B cell (primary cell): Measurements from ENCODE around the gene KCNG3. TPM values are rescaled to one million over a fixed set of nuclear protein-coding genes. Genes with fewer than 3 reads are reported as not detected.

Experiments
- ATAC-seq: fragments of 200-7000 bp; cut with Tn5 transposase; one replicate; pipeline ENCODE4 v1.10.0; 2021; ENCODE audit warnings: low read depth, mild to moderate bottlenecking, moderate number of reproducible peaks, moderate library complexity
- CTCF ChIA-PET: fragments of 350-600 bp; sonication (Branson Sonifier 250); formaldehyde crosslinking; loops from one replicate; lab custom pipeline; 2021; ENCODE audit warnings: antibody characterized with exemption, inconsistent platforms; lab: Charles Lee
- POLR2A ChIA-PET: fragments of 350-600 bp; sonication (Branson Sonifier 250); formaldehyde crosslinking; loops from one replicate; lab custom pipeline; 2021; ENCODE audit warnings: antibody characterized with exemption; lab: Charles Lee
- DNase-seq: peaks from one replicate; pipeline ENCODE4 v3.0.0; 2013
- H2AFZ ChIP-seq: 2 replicates; pipeline ENCODE4 v1.6.1; 2012; ENCODE audit warnings: mild to moderate bottlenecking, low read depth, low read length; ENCODE audit not compliant: insufficient read depth, poor library complexity, severe bottlenecking
- H3K27ac ChIP-seq, 2 donors: 1 replicate in 1 of 2; 2 replicates in 1 of 2; pipeline ENCODE4 v1.5.1; 2012 to 2013; ENCODE audit warnings: low read length in 2 of 2, mild to moderate bottlenecking in 2 of 2, moderate library complexity in 1 of 2
- H3K27me3 ChIP-seq, 4 experiments: fragments of 200-600 bp in 1 of 4; sonication (generic) in 1 of 4; replicated peaks in 1 of 4; 1 replicate in 2 of 4; 2 replicates in 2 of 4; pipeline versions ENCODE4 v1.6.1 to v1.7.0; 2013 to 2016; ENCODE audit warnings: low read length in 3 of 4, mild to moderate bottlenecking in 2 of 4, mixed read lengths in 1 of 4, moderate library complexity in 1 of 4; ENCODE audit not compliant: insufficient read depth in 4 of 4, control insufficient read depth in 3 of 4; ENCODE audit errors: control extremely low read depth in 1 of 4
- H3K36me3 ChIP-seq, 2 experiments: replicated peaks in 1 of 2; 1 replicate in 1 of 2; 2 replicates in 1 of 2; pipeline versions ENCODE4 v1.6.1 to v1.7.1; 2013; ENCODE audit warnings: low read length in 1 of 2; ENCODE audit not compliant: insufficient read depth in 2 of 2, control insufficient read depth in 1 of 2; ENCODE audit errors: control extremely low read depth in 1 of 2, extremely low read depth in 1 of 2
- H3K4me1 ChIP-seq, 2 donors: fragments of 200-600 bp in 1 of 2; sonication (generic) in 1 of 2; 1 replicate in 1 of 2; 2 replicates in 1 of 2; pipeline versions ENCODE4 v1.5.1 to v1.6.1; 2013 to 2017; ENCODE audit warnings: low read length in 2 of 2; ENCODE audit not compliant: control insufficient read depth in 2 of 2, insufficient read depth in 2 of 2
- H3K4me2 ChIP-seq: replicated peaks from 2 replicates; pipeline ENCODE3; 2012; ENCODE audit warnings: mild to moderate bottlenecking, low read depth, low read length; ENCODE audit not compliant: poor library complexity, severe bottlenecking
- H3K4me3 ChIP-seq, 5 experiments: fragments of 200-600 bp in 1 of 5; sonication (generic) in 1 of 5; 1 replicate in 3 of 5; 2 replicates in 2 of 5; pipeline versions ENCODE4 v1.5.1 to v1.7.0; 2011 to 2016; ENCODE audit warnings: low read length in 4 of 5, mild to moderate bottlenecking in 4 of 5, low read depth in 2 of 5, control low read depth in 1 of 5, moderate library complexity in 1 of 5; ENCODE audit not compliant: insufficient read depth in 1 of 5; ENCODE audit errors: control extremely low read depth in 1 of 5, extremely low read depth in 1 of 5
- H3K79me2 ChIP-seq: fragments of 200-600 bp; sonication (generic); one replicate; pipeline ENCODE4 v1.6.0; 2016; ENCODE audit warnings: low read length; ENCODE audit not compliant: control insufficient read depth, insufficient read depth
- H3K9ac ChIP-seq: fragments of 200-600 bp; sonication (generic); 2 replicates; pipeline ENCODE4 v1.6.1; 2017; ENCODE audit warnings: mild to moderate bottlenecking, low read length, moderate library complexity
- H3K9me3 ChIP-seq, 3 donors: one replicate each; pipeline versions ENCODE4 v1.6.1 to v1.7.1; 2013; ENCODE audit warnings: low read length in 2 of 3; ENCODE audit not compliant: control insufficient read depth in 2 of 3, insufficient read depth in 1 of 3; ENCODE audit errors: control extremely low read depth in 1 of 3
- H4K20me1 ChIP-seq: 2 replicates; pipeline ENCODE4 v1.6.0; 2012; ENCODE audit warnings: mild to moderate bottlenecking, low read length; ENCODE audit not compliant: insufficient read depth, control insufficient read depth, poor library complexity, severe bottlenecking
- H3K27ac Mint-ChIP-seq: one replicate; pipeline ENCODE4 v1.8.0; 2021; ENCODE audit warnings: mixed read lengths
- H3K27me3 Mint-ChIP-seq: one replicate; pipeline ENCODE4 v1.8.0; 2021; ENCODE audit warnings: mixed read lengths
- H3K4me1 Mint-ChIP-seq: one replicate; pipeline ENCODE4 v1.8.0; 2021; ENCODE audit warnings: mixed read lengths
- H3K4me3 Mint-ChIP-seq: one replicate; pipeline ENCODE4 v1.8.0; 2021; ENCODE audit warnings: mixed read lengths
- H3K9me3 Mint-ChIP-seq: one replicate; pipeline ENCODE4 v1.8.0; 2022; ENCODE audit warnings: mixed read lengths; ENCODE audit not compliant: insufficient read depth
- EZH2 ChIP-seq: IDR thresholded peaks from 2 replicates; pipeline ENCODE4 v1.6.1; 2012; ENCODE audit warnings: borderline replicate concordance, low read depth, mild to moderate bottlenecking, moderate library complexity, low read length; ENCODE audit not compliant: insufficient read depth, poor library complexity, severe bottlenecking
- WGBS: methylation state at CpG from one replicate; pipeline ENCODE4 v1.1.5; 2013; ENCODE audit warnings: missing lambda C conversion rate; ENCODE audit not compliant: insufficient coverage; 5-methylcytosine and 5-hydroxymethylcytosine counted together
- intact Hi-C: fragments of 100-400 bp; cut with micrococcal nuclease; formaldehyde crosslinking; loops from one replicate; pipeline ENCODE4 v1.10.0; 2022
- polyA plus RNA-seq: library from polyadenylated mRNA; depleted of rRNA; stranded (reverse); fragments of >200 nt; gene quantifications from 2 replicates; pipeline ENCODE4 v1.2.3, GENCODE V29; 2012
- total RNA-seq, 2 donors: library from RNA; stranded (reverse); fragments of 120-200 nt in 1 of 2; gene quantifications; 1 replicate in 1 of 2; 2 replicates in 1 of 2; pipeline versions ENCODE4 v1.2.3 to v1.2.4, GENCODE V29; 2013 to 2022
- TF ChIP-seq, protein P1 (sequence below): fragments of 200-600 bp; IDR thresholded peaks from one replicate; pipeline ENCODE4 v1.8.0; 2022; ENCODE audit warnings: antibody characterized with exemption, mild to moderate bottlenecking

KCNG3 gene
- total and polyA plus RNA-seq, 2 donors (not counting 1 experiment from before 2014, with no cell fraction given): not detected

GRCh38 chr2:42474765-42475454, 18.9 kb downstream of the KCNG3 start:
- Histone ChIP-seq H3K4me3 (no peak overlapping the region), H4K20me1 (no peaks in the 10 kb centered on the region), H2AFZ (no peak overlapping the region), H3K79me2 (no peaks in the 10 kb centered on the region), H3K27ac (no peak overlapping the region), H3K36me3 (no peaks in the 10 kb centered on the region), H3K4me2 (no peak overlapping the region), H3K4me1 (no peaks in the 10 kb centered on the region), H3K27me3 (no peaks in the 10 kb centered on the region), H3K9me3 (no peaks in the 10 kb centered on the region), H3K9ac (no peak overlapping the region)
- Mint-ChIP-seq H3K27me3 (no peaks in the 10 kb centered on the region), H3K4me1 (no peaks in the 10 kb centered on the region), H3K9me3 (no peaks in the 10 kb centered on the region), H3K4me3 (no peak overlapping the region), H3K27ac (no peak overlapping the region)
- POLR2A ChIA-PET: no interaction called here
- CTCF ChIA-PET: no interaction called here
- intact Hi-C loops: no loop called here
- WGBS: 80% methylated on average over 5 of the region's 6 CpGs
- TF ChIP-seq, protein P1, sequence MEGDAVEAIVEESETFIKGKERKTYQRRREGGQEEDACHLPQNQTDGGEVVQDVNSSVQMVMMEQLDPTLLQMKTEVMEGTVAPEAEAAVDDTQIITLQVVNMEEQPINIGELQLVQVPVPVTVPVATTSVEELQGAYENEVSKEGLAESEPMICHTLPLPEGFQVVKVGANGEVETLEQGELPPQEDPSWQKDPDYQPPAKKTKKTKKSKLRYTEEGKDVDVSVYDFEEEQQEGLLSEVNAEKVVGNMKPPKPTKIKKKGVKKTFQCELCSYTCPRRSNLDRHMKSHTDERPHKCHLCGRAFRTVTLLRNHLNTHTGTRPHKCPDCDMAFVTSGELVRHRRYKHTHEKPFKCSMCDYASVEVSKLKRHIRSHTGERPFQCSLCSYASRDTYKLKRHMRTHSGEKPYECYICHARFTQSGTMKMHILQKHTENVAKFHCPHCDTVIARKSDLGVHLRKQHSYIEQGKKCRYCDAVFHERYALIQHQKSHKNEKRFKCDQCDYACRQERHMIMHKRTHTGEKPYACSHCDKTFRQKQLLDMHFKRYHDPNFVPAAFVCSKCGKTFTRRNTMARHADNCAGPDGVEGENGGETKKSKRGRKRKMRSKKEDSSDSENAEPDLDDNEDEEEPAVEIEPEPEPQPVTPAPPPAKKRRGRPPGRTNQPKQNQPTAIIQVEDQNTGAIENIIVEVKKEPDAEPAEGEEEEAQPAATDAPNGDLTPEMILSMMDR: no peak
- no peak for TF ChIP-seq EZH2
- DNase-seq: no peak
- no peak for ATAC-seq

DNA sequence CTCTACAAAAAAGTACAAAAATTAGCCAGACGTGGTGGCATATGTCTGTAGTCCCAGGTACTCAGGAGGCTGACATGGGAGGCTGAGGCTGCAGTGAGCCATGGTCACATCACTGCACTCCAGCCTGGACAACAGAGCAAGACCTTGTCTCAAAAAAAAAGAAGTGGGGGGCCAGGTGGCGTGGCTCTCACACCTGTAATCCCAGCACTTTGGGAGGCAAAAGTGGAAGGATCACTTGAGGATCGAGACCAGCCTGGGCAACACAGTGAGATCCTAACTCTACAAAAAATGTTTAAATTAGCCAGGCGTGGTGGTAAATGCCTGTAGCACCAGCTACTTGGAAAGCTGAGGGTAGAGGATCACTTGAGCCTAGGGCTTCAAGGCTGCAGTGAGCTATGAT, 23.1 kb downstream of the KCNG3 start:
- H3K27ac ChIP-seq: no peak overlapping the region
- H3K4me1 ChIP-seq: no peaks in the 10 kb centered on the region
- H3K36me3 ChIP-seq: no peaks in the 10 kb centered on the region
- no peaks in the 10 kb centered on the region for H3K27me3 ChIP-seq
- CTCF ChIA-PET: no interaction called here
- intact Hi-C loops: no loop called here
- H3K4me3 ChIP-seq: no peak overlapping the region
- H3K4me3 Mint-ChIP-seq: no peak overlapping the region
- H3K9me3 Mint-ChIP-seq: no peaks in the 10 kb centered on the region
- no peak overlapping the region for H2AFZ ChIP-seq
- H3K9me3 ChIP-seq: no peaks in the 10 kb centered on the region
- WGBS: 83% methylated on average over 2 of the region's 4 CpGs
- DNase-seq: no peak
- no peaks in the 10 kb centered on the region for H3K79me2 ChIP-seq
- POLR2A ChIA-PET: interaction anchor here (0.7 kb wide), 1 partner anchor 131 kb away, joined by 9 read pairs; no protein-coding TSS in a partner anchor
- TF ChIP-seq EZH2: no peak
- TF ChIP-seq, protein P1: no peak
- ATAC-seq: no peak
- H3K4me2 ChIP-seq: no peak overlapping the region
- H3K9ac ChIP-seq: no peak overlapping the region
- H3K4me1 Mint-ChIP-seq: no peaks in the 10 kb centered on the region
- no peak overlapping the region for H3K27ac Mint-ChIP-seq
- no peaks in the 10 kb centered on the region for H3K27me3 Mint-ChIP-seq
- no peaks in the 10 kb centered on the region for H4K20me1 ChIP-seq
